Measurements from ENCODE around the gene C14orf180. TPM values are rescaled to one million over a fixed set of nuclear protein-coding genes. Genes with fewer than 3 reads are reported as not detected.
A peak's percentile ranks its signal among the peaks of the same experiment; 100 is the strongest.

The C14orf180 gene
- total and polyA plus RNA-seq, 2 donors (not counting 1 experiment from before 2014, with no cell fraction given), result not detected

DNA sequence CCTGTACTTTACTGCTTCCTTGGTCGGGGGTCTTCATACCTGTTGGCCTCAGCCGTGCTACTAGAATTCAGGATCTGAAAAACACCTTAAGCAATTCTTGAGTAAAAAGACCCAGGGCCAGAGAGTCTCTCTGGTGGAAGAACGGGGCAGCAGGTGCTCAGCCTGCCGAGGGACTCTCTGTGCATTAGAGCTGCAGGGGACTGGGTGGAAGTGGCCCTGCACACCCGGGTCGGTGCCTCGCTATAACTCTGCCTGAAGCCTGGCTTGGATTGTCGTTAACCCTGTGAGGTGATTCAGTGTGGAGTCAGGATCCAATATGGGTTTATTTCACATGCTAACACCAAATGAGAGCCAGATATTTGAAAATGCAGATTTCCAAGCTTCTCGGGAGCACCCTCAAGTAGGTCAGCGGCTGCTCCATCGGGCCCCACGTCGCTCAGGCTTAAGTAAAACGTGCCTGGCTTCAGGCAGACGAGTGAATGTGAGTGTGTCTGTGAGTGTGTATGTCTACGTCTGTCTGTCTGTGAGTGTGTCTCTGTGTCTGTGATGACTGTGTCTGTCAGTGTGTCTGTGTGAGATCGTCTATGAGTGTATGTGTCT lies 35.1 kb upstream of the C14orf180 start:
- Histone ChIP-seq H3K4me1 (ENCODE audit: control insufficient read depth, extremely low read depth, insufficient read depth, low read length) (no peaks in the 10 kb centered on the region), H3K79me2 (ENCODE audit: control insufficient read depth, insufficient read depth, low read length) (no peaks in the 10 kb centered on the region), H4K20me1 (ENCODE audit: control insufficient read depth, extremely low read depth, insufficient read depth, low read length) (no peaks in the 10 kb centered on the region), H3K36me3 (ENCODE audit: control insufficient read depth, insufficient read depth, low read length) (no peaks in the 10 kb centered on the region), H3K27me3 (ENCODE audit: control insufficient read depth, insufficient read depth, low read length) (no peaks in the 10 kb centered on the region), H3K27ac (ENCODE audit: insufficient read depth, low read length) (no peak overlapping the region), H3K4me2 (ENCODE audit: extremely low read depth, insufficient read depth, low read length) (no peak overlapping the region), H3K4me3 (replicated peaks in 1 of 4; ENCODE audit: control extremely low read depth in 1 of 4, insufficient read depth in 1 of 4, low read depth in 3 of 4, low read length in 4 of 4) (no peak overlapping the region), H3K9me3 (ENCODE audit: control insufficient read depth, insufficient read depth, low read depth, low read length) (no peaks in the 10 kb centered on the region), H2AFZ (ENCODE audit: low read length) (no peak overlapping the region), H3K9ac (ENCODE audit: insufficient read depth, low read length) (no peak overlapping the region)
- TF ChIP-seq, protein P1, sequence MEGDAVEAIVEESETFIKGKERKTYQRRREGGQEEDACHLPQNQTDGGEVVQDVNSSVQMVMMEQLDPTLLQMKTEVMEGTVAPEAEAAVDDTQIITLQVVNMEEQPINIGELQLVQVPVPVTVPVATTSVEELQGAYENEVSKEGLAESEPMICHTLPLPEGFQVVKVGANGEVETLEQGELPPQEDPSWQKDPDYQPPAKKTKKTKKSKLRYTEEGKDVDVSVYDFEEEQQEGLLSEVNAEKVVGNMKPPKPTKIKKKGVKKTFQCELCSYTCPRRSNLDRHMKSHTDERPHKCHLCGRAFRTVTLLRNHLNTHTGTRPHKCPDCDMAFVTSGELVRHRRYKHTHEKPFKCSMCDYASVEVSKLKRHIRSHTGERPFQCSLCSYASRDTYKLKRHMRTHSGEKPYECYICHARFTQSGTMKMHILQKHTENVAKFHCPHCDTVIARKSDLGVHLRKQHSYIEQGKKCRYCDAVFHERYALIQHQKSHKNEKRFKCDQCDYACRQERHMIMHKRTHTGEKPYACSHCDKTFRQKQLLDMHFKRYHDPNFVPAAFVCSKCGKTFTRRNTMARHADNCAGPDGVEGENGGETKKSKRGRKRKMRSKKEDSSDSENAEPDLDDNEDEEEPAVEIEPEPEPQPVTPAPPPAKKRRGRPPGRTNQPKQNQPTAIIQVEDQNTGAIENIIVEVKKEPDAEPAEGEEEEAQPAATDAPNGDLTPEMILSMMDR (conservative IDR thresholded peaks at IDR 0.05 in 1 of 2, IDR thresholded peaks at IDR 0.05 in 1 of 2; ENCODE audit: low read depth in 1 of 2, low read length in 2 of 2), result no peak
- TF ChIP-seq EZH2 (IDR thresholded peaks at IDR 0.05; ENCODE audit: low read length, missing control alignments), result no peak
- DNase-seq (ENCODE audit: low read depth in 2 of 2), result no peak

DNA sequence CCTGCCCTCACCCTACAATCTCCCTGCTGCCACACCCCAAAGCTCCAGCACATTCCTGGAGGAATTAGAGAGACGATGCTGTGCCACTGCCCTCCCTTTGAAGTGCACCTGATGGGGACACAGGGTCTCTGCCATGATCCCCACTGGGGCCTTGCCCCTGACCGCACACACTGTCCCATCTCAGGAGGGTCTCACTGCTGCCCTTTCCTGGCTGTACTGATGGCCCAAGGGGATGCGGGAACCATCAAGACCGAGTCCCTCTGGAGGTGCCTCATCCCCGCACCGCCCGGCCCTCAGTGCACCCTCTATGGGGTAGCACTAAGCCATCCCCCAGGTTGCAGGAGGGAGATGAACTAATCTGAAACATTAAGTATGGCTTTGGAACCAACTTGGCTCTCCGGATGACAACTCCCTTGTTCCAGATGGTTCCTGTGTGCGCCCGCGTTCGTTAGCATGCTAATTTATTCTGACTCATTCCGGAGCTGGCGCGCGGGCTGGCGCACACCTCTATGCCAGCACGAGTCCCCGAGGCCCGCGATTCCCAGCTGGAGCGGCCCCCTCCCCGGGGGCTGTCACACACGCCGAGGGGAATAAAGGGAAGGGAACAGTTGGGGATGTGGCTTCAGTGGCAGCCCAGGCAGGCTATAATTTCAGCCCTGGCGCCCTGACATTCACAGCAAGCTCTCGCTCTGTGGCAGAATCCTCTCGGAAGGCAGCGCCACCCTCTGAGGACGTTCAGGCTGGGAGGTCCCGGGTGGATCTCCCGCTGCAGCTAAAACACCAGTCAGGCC lies 34.2 kb upstream of the C14orf180 start:
- Histone ChIP-seq H3K36me3 (ENCODE audit: control insufficient read depth, insufficient read depth, low read length) (no peaks in the 10 kb centered on the region), H3K4me2 (ENCODE audit: extremely low read depth, insufficient read depth, low read length) (no peak overlapping the region), H4K20me1 (ENCODE audit: control insufficient read depth, extremely low read depth, insufficient read depth, low read length) (no peaks in the 10 kb centered on the region), H3K9ac (ENCODE audit: insufficient read depth, low read length) (no peak overlapping the region), H3K27ac (ENCODE audit: insufficient read depth, low read length) (no peak overlapping the region), H3K9me3 (ENCODE audit: control insufficient read depth, insufficient read depth, low read depth, low read length) (no peaks in the 10 kb centered on the region), H3K4me1 (ENCODE audit: control insufficient read depth, extremely low read depth, insufficient read depth, low read length) (no peaks in the 10 kb centered on the region), H3K79me2 (ENCODE audit: control insufficient read depth, insufficient read depth, low read length) (no peaks in the 10 kb centered on the region), H3K4me3 (replicated peaks in 1 of 4; ENCODE audit: control extremely low read depth in 1 of 4, insufficient read depth in 1 of 4, low read depth in 3 of 4, low read length in 4 of 4) (no peak overlapping the region), H3K27me3 (ENCODE audit: control insufficient read depth, insufficient read depth, low read length) (no peaks in the 10 kb centered on the region), H2AFZ (ENCODE audit: low read length) (no peak overlapping the region)
- TF ChIP-seq, protein P1 (conservative IDR thresholded peaks at IDR 0.05 in 1 of 2, IDR thresholded peaks at IDR 0.05 in 1 of 2; ENCODE audit: low read depth in 1 of 2, low read length in 2 of 2), result no peak
- no peak for TF ChIP-seq EZH2 (IDR thresholded peaks at IDR 0.05; ENCODE audit: low read length, missing control alignments)
- peak in 1 of 2 donors; percentile 5 for DNase-seq (ENCODE audit: low read depth in 2 of 2)

DNA sequence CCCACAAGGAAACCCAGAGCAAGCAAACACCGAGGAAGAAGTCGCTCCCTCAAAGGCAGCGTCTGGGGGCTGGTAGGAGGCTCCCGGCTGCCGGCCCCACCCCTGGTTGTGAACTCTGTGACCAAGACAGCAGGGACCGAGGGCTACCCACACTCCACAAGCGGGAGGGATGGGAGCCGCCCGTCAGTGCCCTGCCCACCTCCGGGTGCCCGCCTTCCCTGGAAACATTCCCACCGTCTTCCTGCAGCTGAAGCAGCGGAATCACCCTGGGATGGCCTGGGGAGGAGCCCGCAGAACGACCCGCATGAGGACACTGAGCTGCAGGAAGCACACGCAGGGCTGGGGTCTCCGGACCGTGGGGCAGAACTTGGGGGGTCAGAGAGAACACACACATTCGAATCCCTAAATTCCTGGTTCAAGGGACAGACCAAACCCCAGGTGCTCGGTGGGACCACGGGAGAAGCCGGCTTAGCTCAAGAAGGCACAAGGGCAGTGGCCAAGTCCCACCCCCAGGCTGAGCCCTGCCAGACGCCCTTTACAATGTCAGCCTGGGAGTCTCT lies 33.5 kb upstream of the C14orf180 start:
- TF ChIP-seq EZH2 (IDR thresholded peaks at IDR 0.05; ENCODE audit: low read length, missing control alignments), result no peak
- TF ChIP-seq, protein P1 (conservative IDR thresholded peaks at IDR 0.05 in 1 of 2, IDR thresholded peaks at IDR 0.05 in 1 of 2; ENCODE audit: low read depth in 1 of 2, low read length in 2 of 2), result no peak
- Histone ChIP-seq H2AFZ (ENCODE audit: low read length) (no peak overlapping the region), H3K4me2 (ENCODE audit: extremely low read depth, insufficient read depth, low read length) (no peak overlapping the region), H3K9ac (ENCODE audit: insufficient read depth, low read length) (no peak overlapping the region), H3K9me3 (ENCODE audit: control insufficient read depth, insufficient read depth, low read depth, low read length) (no peaks in the 10 kb centered on the region), H3K79me2 (ENCODE audit: control insufficient read depth, insufficient read depth, low read length) (no peaks in the 10 kb centered on the region), H3K27ac (ENCODE audit: insufficient read depth, low read length) (no peak overlapping the region), H3K36me3 (ENCODE audit: control insufficient read depth, insufficient read depth, low read length) (no peaks in the 10 kb centered on the region), H4K20me1 (ENCODE audit: control insufficient read depth, extremely low read depth, insufficient read depth, low read length) (no peaks in the 10 kb centered on the region), H3K27me3 (ENCODE audit: control insufficient read depth, insufficient read depth, low read length) (no peaks in the 10 kb centered on the region), H3K4me1 (ENCODE audit: control insufficient read depth, extremely low read depth, insufficient read depth, low read length) (no peaks in the 10 kb centered on the region), H3K4me3 (replicated peaks in 1 of 4; ENCODE audit: control extremely low read depth in 1 of 4, insufficient read depth in 1 of 4, low read depth in 3 of 4, low read length in 4 of 4) (no peak overlapping the region)
- DNase-seq (ENCODE audit: low read depth in 2 of 2), result no peak
